DMS53 (cell line): ENCODE measurements around the gene ZNF415.
"Not testable (repeated sequence)": the region's sequence is repeated elsewhere in the genome, so short reads cannot be mapped to it uniquely, and the experiment has no call there.

Source experiments
- DNase-seq: peaks from one replicate; lab custom pipeline; 2025; lab: John Stamatoyannopoulos, UW

Gene ZNF415

DNA sequence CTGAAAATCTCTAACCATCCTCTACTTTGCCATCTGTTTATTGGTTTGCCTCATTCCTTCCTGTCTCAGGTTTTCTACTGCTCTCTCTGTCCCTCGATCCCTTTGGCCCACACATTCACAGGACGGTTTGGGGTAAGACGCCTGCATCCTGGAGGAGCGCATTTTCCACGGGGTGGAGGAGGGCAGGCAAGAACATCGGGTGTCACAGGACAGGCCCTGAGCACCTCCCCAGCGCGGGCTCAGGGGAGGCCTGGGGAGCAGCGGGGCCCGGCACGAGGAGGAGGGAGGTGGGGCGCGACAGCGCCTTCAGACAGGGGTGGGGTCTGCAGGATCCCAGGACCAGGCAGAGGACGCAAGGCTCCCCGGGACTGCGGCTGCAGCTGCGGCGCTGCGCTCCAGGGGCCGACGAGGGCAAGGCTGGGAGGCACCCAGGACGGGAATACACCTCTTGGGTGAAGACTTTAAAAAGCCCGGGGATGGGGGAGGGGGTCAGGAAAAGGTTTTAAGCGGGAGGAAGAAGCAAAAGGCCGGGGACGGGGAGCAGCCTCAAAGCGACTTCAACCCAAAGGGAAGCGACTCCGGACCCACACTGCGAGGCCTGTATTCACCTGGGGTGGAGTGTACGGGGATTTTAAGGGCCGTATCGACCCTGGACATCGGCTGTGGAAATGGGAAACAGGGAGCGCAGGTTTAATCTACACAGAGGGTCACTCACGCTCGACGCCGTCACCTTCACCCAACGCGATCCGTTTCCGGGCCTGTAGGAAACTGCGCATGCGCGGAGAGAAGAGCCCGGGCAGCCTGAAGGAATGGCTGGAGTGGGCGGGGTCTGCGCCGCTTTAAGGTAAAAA is at the start of gene ZNF415:
Gene ZNF415 (minus strand): TSS at position 770 of the 851 bp plus-strand sequence. CDS start 10,234 bp downstream, outside the sequence.
- DNase-seq: peak; percentile 40

DNA sequence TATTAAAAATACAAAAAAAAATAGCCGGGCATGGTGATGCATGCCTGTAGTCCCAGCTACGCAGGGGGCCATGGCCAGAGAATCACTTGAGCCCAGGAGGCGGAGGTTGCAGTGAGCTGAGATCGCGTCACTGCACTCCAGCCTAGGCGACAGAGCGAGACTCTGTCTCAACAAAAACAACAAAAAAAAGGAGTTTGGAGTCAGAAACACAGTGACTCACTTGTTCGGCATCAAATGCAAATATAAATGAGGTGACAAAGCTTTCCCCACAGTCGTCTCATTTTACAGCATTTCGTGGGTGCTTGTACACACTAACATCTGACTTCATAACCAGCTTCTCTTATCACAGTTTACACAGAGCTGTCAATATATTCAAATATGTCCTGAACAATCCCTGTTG is 49.5 kb upstream of the ZNF415 start:
- DNase-seq: no peak

DNA sequence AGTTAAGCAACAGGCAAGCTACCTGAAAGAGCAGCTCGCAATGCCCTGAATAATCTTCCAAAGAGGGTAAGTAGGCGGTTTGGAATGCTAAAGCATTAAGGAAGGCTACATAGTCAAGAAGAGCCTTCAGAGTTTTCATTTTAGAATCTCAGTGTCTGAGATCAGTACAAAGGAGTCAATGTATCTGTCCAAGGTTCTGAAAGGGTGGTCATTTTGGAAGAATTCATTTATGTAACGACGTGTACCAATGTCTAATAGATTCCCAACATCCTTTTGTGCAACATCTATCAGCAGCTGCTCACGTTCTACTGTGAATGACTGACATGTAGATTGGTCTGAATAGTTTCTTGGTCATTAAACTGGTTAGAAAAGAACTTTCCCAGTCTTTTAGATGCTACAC is 45.3 kb upstream of the ZNF415 start:
- no peak for DNase-seq

DNA sequence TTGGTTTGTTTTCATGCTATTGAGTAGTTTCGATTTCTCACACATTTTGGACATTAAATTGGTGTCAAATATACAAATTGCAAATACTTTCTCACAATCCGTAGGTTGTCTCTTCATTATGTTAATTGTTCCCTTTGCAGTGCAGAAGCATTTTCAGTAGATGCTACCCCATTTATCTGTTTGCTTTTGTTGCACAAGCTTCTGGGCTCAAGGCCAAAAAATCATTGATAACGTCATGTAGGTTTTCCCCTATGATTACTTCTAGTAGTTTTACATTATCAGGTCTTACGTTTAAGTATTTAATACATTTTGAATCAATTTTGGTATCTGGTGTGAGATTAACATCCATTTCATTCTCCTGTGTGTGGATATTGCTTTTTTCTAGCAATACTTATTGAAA is 40.2 kb upstream of the ZNF415 start:
- peak; percentile 51 for DNase-seq

DNA sequence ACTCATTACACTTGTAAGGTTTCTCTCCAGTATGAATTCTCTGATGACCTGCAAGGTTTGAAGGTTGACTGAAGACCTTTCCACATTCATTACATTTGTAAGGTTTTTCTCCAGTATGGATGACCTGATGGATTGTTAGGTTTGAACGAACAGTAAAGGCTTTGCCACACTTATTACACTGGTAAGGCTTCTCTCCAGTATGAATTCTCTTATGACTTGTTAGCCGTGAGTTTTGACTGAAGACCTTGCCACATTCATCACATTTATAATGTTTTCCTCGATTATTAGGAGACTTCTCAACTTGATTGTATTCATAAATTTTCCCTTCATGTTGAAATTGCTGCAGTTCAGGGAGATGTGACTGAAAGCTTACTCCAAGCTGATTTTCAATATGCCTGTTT is 33.0 kb upstream of the ZNF415 start:
- no peak for DNase-seq

DNA sequence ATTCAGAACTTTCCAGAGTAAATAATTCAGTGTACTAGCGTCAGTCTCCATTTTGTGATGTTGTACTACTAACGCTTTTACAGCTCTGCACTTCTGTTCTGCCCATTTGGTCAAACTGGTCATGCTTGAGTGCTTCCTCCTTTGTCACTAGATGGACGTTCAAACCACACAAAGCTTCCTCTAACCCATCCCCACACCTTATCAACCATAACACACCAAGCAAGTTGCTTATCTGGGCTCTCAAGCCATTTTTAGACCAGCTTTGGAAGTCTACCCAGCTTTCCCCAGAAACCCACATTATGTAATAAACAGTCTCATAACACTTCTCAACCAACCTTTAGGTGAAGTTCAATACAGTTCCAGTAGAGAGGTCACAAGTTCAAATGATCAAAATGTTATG is 28.4 kb upstream of the ZNF415 start:
- no peak for DNase-seq

DNA sequence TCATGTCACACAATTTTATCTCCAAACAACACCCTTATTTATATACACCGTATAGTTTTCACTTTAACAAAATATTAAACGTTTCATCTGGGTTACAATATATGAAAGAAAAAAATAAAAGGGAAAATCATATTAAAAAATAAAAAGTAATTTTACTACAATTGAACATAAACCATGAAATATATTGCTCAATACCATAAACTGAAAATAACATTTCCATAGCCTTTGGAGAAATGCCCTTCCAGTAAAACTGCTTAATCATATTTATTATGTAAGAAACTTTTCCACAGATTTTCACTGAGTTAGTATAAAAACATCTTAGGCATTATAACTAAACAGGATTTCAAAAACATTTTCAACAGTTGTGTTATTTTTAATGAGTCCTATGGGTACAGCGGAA is 27.6 kb upstream of the ZNF415 start:
- DNase-seq: no peak

DNA sequence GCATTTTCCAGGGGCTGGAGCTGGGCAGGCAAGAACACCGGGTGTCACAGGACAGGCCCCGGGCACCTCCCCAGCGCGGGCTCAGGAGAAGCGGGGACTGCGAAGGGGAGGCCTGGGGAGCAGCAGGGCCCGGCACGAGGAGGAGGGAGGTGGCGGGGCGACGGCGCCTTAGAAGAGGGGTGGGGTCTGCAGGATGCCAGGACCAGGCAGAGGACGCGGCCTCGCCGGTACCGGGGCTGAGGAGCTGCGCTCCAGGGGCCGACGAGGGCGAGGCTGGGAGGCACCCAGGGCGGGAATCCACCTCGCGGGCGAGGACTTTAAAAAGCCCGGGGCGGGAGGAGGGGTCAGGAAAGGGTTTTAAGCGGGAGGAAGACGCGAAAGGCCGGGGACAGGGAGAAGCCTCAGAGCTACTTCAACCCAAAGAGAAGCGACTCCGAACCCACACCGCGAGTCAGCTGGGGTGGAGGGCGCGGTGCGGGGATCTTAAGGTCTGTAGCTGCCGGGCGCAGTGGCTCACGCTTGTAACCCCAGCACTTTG is 25.5 kb upstream of the ZNF415 start:
- DNase-seq: peak; percentile 35

DNA sequence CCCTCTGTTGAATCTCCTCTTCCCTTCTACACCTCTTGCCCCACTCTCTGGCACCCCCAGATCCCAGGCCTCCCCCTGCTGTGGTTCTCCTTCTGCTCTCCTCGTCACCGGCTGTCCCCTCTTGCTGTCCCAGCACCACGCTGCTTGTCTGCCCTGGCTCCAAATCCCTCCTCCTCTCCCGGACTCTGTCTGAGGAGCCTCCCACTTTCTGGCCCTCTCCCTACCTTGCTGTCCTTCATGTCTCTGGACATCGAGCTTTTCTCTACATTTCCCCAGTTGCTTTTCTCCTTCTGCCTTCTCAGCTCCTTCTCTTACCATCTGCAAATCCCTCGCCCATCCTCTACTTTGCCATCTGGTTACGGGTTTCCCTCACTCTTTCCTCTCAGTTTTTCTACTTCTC is 24.9 kb upstream of the ZNF415 start:
- DNase-seq: no peak

DNA sequence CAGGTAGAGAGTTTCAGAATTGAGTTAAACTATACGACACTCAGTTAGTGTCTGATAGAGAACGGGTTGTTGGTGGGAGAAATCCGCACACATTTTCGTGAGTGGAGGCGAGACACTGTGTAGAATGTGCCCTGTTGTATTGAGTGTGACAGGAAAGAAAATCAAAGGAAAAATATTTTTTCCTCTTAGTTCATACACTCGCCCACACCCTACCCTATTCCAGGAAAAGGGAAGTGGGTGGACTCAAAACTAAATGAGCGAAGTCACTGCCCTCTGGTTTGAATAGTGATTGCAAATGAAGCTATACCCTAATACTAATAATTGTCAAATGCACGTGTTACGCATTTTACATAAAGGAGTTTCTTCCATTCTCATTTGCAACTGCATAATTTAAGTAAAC is 24.1 kb upstream of the ZNF415 start:
- DNase-seq: no peak

DNA sequence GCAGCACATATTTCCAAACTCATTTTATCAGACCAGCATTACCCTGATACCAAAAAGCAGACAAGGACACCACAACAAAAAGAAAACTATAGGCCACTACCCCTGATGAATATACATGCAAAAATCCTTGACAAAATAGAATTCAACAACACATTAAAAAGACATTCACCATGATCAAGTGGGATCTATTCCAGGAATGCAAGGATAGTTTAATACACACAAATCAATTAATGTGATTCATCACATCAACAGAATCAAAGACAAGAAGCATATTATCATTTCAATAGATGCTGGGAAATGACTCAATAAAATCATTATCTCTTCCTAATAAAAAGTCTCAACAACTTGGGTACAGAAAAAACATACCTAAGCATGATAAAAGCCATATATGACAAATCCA is 14.9 kb upstream of the ZNF415 start:
- DNase-seq: no peak

DNA sequence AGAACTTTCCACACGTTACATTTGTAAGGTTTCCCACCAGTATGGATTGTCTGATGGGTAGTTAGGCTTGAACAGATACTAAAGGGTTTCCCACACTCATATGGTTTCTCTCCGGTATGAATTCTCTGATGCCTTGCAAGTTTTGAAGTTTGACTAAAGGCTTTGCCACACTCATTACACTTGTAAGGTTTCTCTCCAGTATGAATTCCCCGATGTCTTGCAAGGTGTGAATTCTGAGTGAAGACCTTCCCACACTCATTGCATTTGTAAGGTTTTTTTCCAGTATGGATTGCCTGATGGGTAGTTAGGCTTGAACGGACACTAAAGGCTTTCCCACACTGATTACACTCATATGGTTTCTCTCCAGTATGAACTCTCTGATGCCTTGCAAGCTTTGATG is 7.6 kb upstream of the ZNF415 start:
- no peak for DNase-seq

DNA sequence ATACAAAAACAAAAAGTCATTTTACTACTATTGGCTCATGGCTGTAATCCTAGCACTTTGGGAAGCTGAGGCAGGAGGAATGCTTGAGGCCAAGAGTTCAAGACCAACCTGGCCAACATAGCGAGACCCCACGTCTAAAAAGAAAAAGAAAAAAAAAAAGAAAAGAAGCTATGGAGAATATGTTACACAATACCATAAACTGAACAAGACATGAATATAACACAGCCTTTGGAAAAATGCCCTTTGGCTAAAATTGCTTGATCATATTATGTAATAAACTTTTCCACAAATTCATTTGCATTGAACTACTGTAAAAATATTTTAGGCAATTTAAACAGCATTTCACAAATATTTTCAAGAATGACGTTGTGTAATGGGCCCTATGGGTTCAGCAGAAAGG is 3.7 kb upstream of the ZNF415 start:
- no peak for DNase-seq

DNA sequence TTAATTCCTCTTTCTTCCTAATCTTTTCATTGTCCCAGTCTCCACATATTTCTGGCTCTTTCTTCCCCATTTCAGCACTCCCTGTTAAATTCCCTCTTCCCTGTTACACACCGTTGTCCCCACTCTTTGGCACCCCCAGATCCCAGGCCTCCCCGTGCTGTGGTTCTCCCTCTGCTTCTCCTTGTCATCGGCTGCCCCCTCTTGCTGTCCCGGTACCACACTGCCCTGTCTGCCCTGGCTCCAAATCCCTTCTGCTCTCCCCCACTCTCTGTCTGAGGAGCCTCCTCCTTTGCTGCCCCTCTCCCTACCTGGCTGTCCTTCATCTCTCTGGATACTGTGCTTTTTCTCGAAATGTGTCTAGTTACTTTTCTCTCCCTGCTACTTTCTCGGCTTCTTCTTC is 983 bp downstream of the ZNF415 start:
- DNase-seq: no peak

DNA sequence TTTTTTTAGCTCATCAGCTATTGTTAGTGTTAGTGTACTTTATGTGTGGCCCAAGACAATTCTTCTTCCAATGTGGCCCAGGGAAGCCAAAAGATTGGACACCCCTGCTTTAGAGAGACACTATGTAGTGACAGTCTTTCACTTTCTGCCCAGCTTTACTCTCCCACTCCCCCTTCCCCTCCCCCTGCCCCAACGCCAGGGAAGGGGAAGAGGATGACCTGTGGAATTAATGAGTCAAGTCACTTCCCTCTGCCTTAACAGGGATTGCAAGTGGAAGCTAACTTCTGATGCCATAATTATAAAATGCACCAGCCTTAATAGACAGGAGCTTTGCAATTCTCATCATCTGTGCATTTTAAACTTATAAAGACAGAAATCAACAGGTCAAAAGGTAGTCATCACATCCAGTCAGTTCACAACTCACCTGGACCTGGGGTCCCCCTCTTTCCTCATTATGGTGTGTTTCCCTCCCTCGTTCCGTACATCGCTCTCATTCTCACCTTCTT is 1.6 kb downstream of the ZNF415 start:
- no peak for DNase-seq

DNA sequence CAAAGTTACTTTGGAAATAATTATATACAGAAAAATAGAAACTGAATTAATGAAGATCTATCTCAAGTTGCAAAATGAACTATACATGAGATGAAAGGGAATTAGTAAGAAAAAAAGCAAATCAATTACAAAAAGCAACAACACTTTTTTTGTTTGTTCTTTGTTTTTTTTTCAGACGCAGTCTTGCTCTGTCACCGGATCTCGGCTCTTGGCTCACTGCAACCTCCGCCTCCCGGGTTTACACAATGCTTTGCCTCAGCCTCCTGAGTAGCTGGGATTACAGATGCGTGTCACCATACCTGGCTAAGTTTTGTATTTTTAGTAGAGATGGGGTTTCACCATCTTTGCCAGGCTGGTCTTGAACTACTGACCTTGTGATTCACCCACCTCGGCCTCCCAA is 2.2 kb downstream of the ZNF415 start:
- no peak for DNase-seq

DNA sequence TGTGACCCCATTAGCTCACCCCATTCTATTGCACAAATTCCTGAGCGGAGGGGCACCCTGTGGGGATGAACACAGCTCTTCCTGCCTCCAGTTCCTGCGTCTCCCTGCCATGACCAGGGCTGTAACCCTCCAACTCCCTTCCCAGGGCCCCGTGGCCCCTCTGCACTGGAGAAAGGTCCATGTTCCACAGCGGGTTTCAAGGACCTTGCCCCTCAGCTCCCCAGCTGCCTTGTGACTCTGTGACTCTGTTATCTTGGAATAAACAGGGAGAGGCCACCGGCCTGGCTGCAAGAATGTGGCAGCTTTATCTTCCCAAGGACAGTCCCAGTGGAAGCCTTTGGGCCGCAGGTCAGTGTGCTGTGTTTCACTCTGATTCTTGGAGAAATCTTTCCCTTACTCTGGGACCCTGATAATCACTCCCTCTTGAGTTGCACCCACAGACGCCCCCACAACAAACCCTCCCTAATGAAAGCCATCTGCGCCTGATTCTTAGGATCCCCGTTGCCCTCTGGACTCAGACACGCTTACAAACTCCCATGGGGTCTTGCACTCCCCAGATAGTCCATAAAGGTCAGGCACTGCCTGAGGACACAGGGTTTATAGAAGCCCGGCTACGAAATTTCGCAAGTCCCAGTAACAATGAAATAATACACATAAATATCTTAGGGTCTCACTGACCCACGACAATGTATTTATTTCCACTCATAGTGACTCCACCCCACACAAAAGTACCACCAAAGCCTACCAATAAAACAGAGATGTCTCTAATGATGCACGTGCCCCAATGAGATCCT is 5.8 kb downstream of the ZNF415 start:
- DNase-seq: not testable (repeated sequence)

DNA sequence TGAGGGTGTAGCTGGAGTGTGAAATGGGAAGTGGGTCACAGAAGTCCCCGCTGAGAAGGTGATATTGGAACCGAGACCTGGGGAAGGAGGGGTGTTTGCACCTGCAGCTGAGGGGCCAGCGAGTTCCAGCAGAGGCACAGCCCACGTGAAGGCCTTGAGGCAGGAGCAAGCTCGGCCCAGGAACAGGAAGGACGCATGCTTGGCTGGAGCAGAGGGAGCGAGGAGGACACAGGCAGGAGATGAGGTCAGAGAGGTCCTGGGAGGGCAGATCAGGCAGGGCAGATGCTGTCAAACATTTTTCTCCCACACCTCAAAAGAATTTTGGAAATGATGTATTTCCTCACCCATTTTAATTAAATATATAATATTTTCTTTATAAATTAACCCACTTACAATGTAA is 9.3 kb downstream of the ZNF415 start:
- no peak for DNase-seq

DNA sequence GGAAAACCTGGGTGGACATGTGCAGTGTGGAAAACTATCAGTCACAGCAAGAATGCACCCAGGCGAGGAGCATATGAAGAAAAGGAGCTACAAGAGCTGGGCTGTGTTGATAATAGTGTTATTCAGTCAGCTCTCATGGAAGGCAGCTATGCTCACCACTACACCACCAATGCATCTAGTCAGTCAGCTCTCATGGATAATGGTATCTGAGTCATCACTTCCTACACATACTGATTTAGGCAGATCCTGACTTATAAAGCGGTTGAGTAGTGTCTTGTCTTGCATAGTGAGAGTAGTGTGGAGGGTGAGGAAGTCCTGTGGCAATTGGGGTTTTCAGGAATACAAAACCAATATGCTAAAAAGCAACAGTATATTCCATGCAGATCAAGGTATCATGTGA is 20.4 kb downstream of the ZNF415 start:
- DNase-seq: no peak

DNA sequence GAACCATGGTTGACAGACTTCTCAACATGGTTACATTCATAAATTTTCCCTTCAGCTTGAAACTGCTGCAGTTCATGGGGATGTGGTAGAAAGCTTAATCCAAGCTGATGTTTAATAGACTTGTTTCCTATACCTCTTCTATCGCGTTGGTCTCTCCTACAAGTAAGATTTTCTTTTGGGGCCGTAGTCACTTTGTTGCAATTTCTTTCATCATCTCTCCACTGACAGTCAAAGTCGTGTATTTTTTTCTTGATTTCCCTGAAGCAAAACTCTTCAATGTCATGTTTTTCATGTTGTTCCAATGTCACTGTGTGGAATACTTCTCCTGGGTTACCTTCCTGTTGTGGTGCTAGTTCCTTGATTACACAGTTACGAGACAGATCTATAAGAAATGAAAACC is 23.2 kb downstream of the ZNF415 start:
- DNase-seq: no peak

DNA sequence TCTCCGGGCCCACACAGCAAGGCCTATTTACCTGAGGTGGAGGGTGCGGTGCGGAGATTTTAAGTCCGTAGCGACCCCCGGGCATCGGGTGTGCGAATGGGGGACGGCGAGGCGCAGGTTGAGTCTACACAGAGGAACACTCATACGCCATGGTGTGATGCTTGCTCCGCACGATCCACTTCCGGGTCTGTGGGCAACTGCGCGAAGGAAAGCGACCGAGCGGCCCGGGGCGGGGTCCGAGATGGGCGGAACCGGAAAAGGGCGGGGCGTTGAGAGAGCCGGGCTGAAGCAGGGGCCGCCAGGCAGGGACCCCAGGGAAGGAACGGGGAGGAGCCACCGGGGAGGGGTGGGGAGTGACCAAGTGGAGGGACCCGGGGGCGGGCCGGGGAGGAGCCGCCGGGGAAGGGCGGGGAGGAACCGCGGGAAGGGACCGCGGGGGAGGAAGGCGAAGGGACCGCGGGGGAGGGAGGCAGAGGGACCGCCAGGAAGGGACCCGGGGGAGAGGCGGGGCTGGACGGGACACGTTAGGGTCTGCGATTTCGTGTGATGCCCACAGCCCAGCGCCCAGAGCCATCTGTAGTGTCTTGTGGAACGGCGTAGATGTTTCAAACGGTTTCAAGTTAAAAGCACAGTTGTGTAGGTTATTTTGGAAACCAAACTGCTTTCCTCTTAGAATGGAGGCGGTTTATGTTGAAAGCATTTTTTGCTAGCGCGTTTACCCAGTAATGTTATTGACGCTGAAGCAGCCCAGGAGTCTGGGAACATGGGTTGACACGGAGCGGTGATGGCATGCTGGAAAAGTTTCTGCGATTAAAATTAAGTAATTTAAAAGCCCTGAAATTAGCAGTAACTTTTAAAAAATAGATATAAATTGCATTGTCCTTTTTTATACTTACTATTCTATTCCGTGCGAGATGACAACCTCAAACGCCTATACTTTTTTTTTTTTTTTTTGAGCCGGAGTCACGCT is 29.2 kb downstream of the ZNF415 start, which contains the start of gene ZNF160:
Gene ZNF160 (minus strand): TSS at position 189 of the 970 bp plus-strand sequence. CDS start 17,146 bp downstream, outside the sequence.
- DNase-seq: peak; percentile 96
